Endothelial cell of umbilical vein (primary cell): Measurements from ENCODE around the gene CLN6.

Source experiments
- CTCF ChIP-seq, 2 donors: IDR thresholded peaks; 1 replicate in 1 of 2; 2 replicates in 1 of 2; pipeline ENCODE4 v1.5.1; 2011; ENCODE audit warnings: low read length in 2 of 2, mild to moderate bottlenecking in 2 of 2, moderate library complexity in 2 of 2, control low read depth in 1 of 2, inconsistent platforms in 1 of 2, low read depth in 1 of 2; ENCODE audit not compliant: insufficient read depth in 1 of 2; ENCODE audit errors: extremely low read depth in 1 of 2
- EZH2 ChIP-seq: IDR thresholded peaks from 2 replicates; pipeline ENCODE4 v1.6.1; 2012; ENCODE audit warnings: borderline replicate concordance, low read depth, mild to moderate bottlenecking, moderate library complexity, low read length, inconsistent platforms; ENCODE audit not compliant: severe bottlenecking
- FOS ChIP-seq: IDR thresholded peaks from 2 replicates; pipeline ENCODE4 v1.6.1; 2011; ENCODE audit warnings: mild to moderate bottlenecking, low read length, moderate library complexity, borderline replicate concordance; ENCODE audit not compliant: insufficient read depth
- GATA2 ChIP-seq: IDR thresholded peaks from 2 replicates; pipeline ENCODE4 v1.7.0; 2011; ENCODE audit warnings: low read depth, mild to moderate bottlenecking, moderate library complexity, mixed read lengths, low read length; ENCODE audit not compliant: insufficient read length, insufficient read depth
- JUN ChIP-seq: IDR thresholded peaks from 2 replicates; pipeline ENCODE4 v1.6.1; 2011; ENCODE audit warnings: borderline replicate concordance, low read depth; ENCODE audit not compliant: insufficient read length, insufficient read depth
- POLR2A ChIP-seq: IDR thresholded peaks from 2 replicates; pipeline ENCODE4 v1.6.1; 2012; ENCODE audit warnings: low read depth, mild to moderate bottlenecking, control low read depth, low read length
- POLR2AphosphoS5 ChIP-seq: IDR thresholded peaks from 2 replicates; pipeline ENCODE4 v1.6.1; 2012; ENCODE audit warnings: low read depth, mild to moderate bottlenecking, control low read depth, low read length, moderate library complexity; ENCODE audit not compliant: insufficient read depth

- TF ChIP-seq CTCF (IDR thresholded peaks at IDR 0.05; ENCODE audit: extremely low read depth in 1 of 2, insufficient read depth in 1 of 2, low read depth in 1 of 2, low read length in 2 of 2) (no peak), POLR2A (no peak), POLR2AphosphoS5 (no peak), EZH2 (no peak), FOS (no peak), JUN (no peak), GATA2 (no peak)
Measured at GRCh38 chr15:68204361-68204760, 25.2 kb downstream of the CLN6 start.
